GM12875 (cell line): ENCODE results near the gene TBATA.

Experiments
- H3K4me3 ChIP-seq: one replicate; pipeline ENCODE4 v1.5.1; 2011; ENCODE audit warnings: low read depth, low read length, control low read depth
- TF ChIP-seq, protein P1 (sequence below): IDR thresholded peaks from 2 replicates; pipeline ENCODE4 v1.5.1; 2011; ENCODE audit warnings: low read depth, mild to moderate bottlenecking, control low read depth, inconsistent platforms, low read length, moderate library complexity, borderline replicate concordance; ENCODE audit not compliant: insufficient read depth

The TBATA gene

DNA sequence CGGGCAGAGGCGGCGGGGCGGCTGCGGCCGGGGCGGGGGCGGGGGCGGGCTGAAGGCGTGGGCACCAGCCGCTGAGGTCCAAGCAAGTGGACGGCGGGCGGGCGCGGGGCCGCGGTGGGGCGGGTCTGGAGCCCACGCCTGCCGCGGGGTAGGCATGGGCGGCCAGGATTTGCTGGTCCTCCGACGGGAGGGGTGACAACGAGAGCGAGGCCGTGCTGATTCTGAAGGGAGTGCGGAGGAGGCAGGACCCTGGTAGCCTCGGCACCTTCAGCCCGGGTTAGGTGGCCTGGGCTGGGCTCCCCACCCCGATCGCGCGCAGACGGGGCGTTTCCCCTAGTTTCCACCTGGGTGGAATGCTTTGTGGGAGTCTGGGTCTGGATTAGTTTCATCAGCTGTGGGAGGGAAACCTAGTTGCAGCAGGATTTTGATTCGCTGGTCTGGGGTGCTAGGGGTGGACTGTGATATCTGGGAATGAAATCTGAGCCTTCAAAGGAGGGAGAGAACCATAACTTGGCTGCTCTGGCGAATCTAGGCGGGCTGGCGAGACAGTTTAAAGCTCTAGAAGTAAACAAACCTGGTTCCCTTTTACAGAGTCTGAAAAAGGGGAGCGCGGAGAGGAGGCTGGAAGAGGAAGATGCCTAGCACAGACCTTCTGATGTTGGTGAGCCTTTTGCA is 31.2 kb upstream of the TBATA start:
- TF ChIP-seq, protein P1, sequence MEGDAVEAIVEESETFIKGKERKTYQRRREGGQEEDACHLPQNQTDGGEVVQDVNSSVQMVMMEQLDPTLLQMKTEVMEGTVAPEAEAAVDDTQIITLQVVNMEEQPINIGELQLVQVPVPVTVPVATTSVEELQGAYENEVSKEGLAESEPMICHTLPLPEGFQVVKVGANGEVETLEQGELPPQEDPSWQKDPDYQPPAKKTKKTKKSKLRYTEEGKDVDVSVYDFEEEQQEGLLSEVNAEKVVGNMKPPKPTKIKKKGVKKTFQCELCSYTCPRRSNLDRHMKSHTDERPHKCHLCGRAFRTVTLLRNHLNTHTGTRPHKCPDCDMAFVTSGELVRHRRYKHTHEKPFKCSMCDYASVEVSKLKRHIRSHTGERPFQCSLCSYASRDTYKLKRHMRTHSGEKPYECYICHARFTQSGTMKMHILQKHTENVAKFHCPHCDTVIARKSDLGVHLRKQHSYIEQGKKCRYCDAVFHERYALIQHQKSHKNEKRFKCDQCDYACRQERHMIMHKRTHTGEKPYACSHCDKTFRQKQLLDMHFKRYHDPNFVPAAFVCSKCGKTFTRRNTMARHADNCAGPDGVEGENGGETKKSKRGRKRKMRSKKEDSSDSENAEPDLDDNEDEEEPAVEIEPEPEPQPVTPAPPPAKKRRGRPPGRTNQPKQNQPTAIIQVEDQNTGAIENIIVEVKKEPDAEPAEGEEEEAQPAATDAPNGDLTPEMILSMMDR = no peak
- peak overlapping the region; percentile 85 for H3K4me3 ChIP-seq

DNA sequence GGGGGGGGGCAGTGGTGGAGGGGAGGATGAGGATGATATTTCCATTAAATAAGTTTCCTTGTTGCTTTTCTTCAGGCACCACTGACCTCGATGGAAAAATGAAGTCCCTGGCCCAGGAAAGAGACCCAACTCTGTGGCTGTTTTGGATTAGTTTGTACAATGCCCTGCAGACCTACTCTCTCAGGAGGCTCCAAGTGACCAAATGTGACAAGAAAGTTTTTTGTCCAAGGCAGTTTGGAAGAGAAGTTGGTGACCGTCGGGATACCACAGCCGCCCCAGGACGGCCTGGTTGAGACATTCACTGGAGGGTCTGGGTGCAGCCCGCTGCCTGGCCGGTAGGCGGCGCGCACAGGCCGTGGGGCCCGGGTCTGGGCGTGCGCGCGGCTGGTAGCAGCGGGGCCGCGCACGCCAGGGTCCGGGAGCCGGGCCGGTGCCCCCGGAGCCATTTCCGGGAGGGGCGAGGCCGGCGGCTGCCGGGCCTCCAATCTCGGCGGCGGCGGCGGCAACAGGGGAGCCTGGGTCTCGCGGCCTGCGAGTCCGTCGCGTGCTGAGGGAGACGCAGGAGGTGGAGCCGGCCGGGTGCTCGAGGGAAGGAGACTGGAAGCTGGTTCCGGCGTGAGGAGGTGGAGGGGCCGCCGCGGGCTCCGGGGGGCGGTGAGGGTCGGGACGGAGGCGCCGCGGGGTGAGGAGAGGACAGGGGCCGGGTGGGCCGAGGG is 30.5 kb upstream of the TBATA start, which contains the start of gene SGPL1:
Gene SGPL1 (plus strand): TSS at position 445 of the 716 bp plus-strand sequence. CDS start 906 bp downstream, outside the sequence.
- TF ChIP-seq, protein P1 = peak; percentile 98
- H3K4me3 ChIP-seq = peak within 1 kb of the TSS; percentile 85

DNA sequence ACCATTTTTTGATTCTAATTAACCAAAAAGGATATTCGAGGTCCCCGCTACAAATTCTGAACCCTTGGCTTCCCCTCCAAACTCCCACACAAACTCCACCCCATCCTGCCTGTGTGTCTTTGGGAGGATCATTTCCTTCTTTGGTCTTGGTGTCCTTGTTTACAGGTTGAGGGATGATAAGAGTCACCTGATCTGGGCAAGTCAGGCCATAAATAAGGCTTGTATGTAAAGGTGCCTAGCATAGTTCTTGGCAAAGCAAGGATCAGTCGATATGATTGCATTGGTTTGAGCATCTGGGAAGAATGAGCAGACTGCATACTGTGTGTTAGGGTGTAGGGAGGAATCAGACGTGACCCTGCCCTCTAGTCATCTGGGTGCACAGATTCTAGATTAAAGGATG is 28.9 kb upstream of the TBATA start:
- TF ChIP-seq, protein P1 = no peak
- H3K4me3 ChIP-seq = no peak overlapping the region

DNA sequence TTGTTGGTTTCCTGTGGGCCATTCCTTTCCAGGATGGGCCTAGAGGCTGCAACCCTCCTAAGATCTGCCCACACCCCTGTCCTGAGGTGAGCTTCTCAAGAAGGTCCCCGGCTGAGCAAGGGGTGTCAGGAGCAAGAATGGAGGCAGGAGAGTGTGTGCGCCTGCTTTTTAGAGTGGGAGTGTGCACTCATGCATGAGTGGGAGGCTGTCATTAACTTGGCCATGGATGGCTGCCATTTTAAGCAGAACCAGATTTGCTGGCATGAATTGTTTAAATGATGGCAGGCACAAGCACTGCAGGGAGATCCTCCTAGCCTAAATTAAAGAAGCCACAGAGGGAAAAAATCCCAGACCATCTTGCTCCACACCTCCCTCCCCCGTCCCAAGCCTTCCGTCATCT is 27.6 kb upstream of the TBATA start:
- H3K4me3 ChIP-seq = no peak overlapping the region
- TF ChIP-seq, protein P1 = no peak

DNA sequence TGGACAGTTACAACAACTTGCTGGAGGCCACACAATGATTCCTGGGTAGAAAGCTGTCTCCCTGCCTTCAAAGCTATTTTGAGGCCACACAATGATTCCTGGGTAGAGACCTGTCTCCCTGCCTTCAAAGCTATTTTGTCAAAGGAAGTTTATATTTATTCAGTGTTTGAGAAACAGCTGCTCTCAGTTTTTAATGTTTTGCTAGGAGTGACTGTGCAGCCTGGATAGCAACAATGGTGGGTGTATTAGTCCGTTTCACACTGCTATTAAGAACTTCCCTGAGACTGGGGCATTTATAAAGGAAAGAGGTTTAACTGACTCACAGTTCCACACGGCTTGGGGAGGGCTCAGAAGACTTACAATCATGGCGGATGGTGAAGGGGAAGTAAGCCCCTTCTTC is 26.7 kb upstream of the TBATA start:
- H3K4me3 ChIP-seq = no peak overlapping the region
- TF ChIP-seq, protein P1 = no peak

DNA sequence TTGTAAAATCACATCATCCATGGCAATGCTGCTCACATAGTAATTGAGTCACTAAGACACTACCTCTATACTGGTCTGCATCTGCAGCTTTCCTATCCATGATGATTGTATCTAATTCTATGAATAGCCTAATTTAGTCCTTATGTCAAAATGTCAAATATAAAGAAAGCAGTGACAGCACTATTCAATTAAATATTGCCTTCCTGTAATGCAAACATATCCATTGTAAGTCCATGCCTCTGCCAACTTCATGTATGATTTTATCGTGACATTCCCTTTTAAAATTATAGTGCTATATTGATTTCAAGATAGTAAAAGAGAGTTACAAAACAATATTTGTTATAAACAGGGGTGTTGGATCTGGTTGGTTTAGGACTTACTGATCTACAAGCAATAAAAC is 25.8 kb upstream of the TBATA start:
- H3K4me3 ChIP-seq = no peak overlapping the region
- TF ChIP-seq, protein P1 = no peak

DNA sequence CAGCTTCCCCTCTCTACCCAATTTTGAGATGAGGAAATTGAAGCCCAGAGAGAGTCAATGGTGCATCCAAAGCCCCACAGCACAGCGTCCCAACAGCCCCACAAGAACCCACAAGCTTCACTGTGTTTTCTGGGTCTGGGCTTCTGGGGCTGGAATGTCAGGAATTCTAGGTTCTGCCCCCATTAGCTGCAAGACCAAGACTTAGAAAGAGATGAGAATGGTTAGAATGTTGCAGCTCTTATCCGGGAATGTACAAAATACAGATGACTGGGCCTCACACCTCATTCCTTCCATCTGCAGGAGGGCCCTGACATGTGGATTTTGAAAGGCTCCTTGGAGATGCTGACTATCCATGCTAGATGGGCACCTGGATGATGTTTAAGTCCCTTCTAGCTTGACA is 24.5 kb upstream of the TBATA start:
- H3K4me3 ChIP-seq = no peak overlapping the region
- TF ChIP-seq, protein P1 = no peak
